Uterus (tissue), 4 donors: ENCODE measurements around the gene GIT2. TPM values are rescaled to one million over a fixed set of nuclear protein-coding genes. Genes with fewer than 3 reads are reported as not detected.

Experiments used
- DNase-seq, 2 donors: peaks; one replicate each; pipeline ENCODE4 v3.0.0-alpha.2; 2019 to 2020
- H3K27ac ChIP-seq, 2 donors: fragments of 200-600 bp; sonication (generic); 1 replicate in 1 of 2; 2 replicates in 1 of 2; pipeline ENCODE4 v1.5.1; 2016 to 2018
- H3K27me3 ChIP-seq, 2 donors: fragments of 200-600 bp; sonication (generic); one replicate each; pipeline ENCODE4 v1.5.1; 2018 to 2019; ENCODE audit warnings: control low read depth in 1 of 2
- H3K36me3 ChIP-seq, 2 donors: fragments of 200-600 bp; sonication (generic); one replicate each; pipeline ENCODE4 v1.5.1; 2019; ENCODE audit warnings: control low read depth in 1 of 2
- H3K4me1 ChIP-seq, 2 donors: fragments of 200-600 bp; sonication (generic); one replicate each; pipeline ENCODE4 v1.5.1; 2018 to 2019; ENCODE audit warnings: control low read depth in 1 of 2
- H3K4me3 ChIP-seq, 2 donors: fragments of 200-600 bp; sonication (generic); 1 replicate in 1 of 2; 2 replicates in 1 of 2; pipeline ENCODE4 v1.5.1; 2018 to 2019; ENCODE audit warnings: mild to moderate bottlenecking in 1 of 2
- H3K9me3 ChIP-seq, 2 donors: fragments of 200-600 bp; sonication (generic); one replicate each; pipeline ENCODE4 v1.5.1; 2019; ENCODE audit warnings: control low read depth in 1 of 2
- POLR2A ChIP-seq, 2 donors: fragments of 450-650 bp; IDR thresholded peaks; one replicate each; pipeline ENCODE4 v1.6.1; 2016; ENCODE audit warnings: antibody characterized with exemption in 2 of 2, mild to moderate bottlenecking in 1 of 2, moderate library complexity in 1 of 2
- intact Hi-C: fragments of 100-400 bp; cut with DNase I; formaldehyde crosslinking; loops from one replicate; pipeline ENCODE4 v1.15.1; 2023; ENCODE audit warnings: low total_unique reads
- total RNA-seq, 4 donors: library from RNA; depleted of rRNA in 3 of 4; stranded (reverse); fragments of >200 nt in 3 of 4; gene quantifications; one replicate each; pipeline versions ENCODE4 v1.1.0 to v1.2.4, GENCODE V29; 2014 to 2023
- TF ChIP-seq, protein P1 (sequence below), 4 experiments: fragments of 200-600 bp in 2 of 4; fragments of 450-650 bp in 2 of 4; sonication (generic) in 2 of 4; IDR thresholded peaks; one replicate each; pipeline ENCODE4 v1.5.1; 2016 to 2019; ENCODE audit warnings: antibody characterized with exemption in 4 of 4, mild to moderate bottlenecking in 2 of 4, moderate library complexity in 1 of 4
- donor health status: DM: yes; HTN: yes; CAD: no.

The GIT2 gene
- total RNA-seq, 4 donors from 2014 or later = 30.3 to 55.7 (median 47.0) TPM

- Histone ChIP-seq H3K27me3 (no peaks in the 10 kb centered on the region), H3K27ac (no peak overlapping the region), H3K36me3 (no peaks in the 10 kb centered on the region), H3K4me1 (no peaks in the 10 kb centered on the region), H3K4me3 (no peak overlapping the region), H3K9me3 (no peaks in the 10 kb centered on the region)
- TF ChIP-seq, protein P1, sequence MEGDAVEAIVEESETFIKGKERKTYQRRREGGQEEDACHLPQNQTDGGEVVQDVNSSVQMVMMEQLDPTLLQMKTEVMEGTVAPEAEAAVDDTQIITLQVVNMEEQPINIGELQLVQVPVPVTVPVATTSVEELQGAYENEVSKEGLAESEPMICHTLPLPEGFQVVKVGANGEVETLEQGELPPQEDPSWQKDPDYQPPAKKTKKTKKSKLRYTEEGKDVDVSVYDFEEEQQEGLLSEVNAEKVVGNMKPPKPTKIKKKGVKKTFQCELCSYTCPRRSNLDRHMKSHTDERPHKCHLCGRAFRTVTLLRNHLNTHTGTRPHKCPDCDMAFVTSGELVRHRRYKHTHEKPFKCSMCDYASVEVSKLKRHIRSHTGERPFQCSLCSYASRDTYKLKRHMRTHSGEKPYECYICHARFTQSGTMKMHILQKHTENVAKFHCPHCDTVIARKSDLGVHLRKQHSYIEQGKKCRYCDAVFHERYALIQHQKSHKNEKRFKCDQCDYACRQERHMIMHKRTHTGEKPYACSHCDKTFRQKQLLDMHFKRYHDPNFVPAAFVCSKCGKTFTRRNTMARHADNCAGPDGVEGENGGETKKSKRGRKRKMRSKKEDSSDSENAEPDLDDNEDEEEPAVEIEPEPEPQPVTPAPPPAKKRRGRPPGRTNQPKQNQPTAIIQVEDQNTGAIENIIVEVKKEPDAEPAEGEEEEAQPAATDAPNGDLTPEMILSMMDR (IDR thresholded peaks at IDR 0.05) = no peak
- TF ChIP-seq POLR2A (IDR thresholded peaks at IDR 0.05) = no peak
- DNase-seq = no peak
- intact Hi-C loops = no loop called here
These were observed 39.5 kb upstream of the GIT2 start for GRCh38 chr12:110035534-110036104.

DNA sequence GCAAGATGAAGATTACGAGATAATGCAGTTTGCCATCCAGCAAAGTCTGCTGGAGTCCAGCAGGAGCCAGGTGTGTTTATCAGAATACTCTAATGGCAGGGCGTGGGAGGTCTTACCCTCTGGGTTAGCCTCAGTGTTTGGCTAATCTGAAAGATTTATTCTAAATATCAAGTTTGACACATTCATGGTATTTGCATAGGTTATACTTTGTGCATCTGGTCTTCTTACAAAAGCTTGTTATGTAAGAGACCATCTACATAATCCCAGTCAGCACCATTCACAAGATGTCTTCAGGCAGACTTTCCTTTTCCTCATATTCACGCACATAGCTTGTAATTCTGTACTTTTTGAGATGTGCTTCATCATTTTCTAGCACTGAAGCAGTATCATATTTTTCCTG, 37.7 kb upstream of the GIT2 start:
- TF ChIP-seq, protein P1 (IDR thresholded peaks at IDR 0.05) = no peak
- TF ChIP-seq POLR2A (IDR thresholded peaks at IDR 0.05) = no peak
- Histone ChIP-seq H3K36me3 (no peaks in the 10 kb centered on the region), H3K4me1 (no peaks in the 10 kb centered on the region)

GRCh38 chr12:110029290-110029815, 33.2 kb upstream of the GIT2 start:
- no peak for TF ChIP-seq POLR2A (IDR thresholded peaks at IDR 0.05)
- TF ChIP-seq, protein P1 (IDR thresholded peaks at IDR 0.05) = no peak
- intact Hi-C loops = no loop called here
- Histone ChIP-seq H3K36me3 (no peaks in the 10 kb centered on the region), H3K9me3 (no peaks in the 10 kb centered on the region), H3K4me3 (no peak overlapping the region), H3K27me3 (no peaks in the 10 kb centered on the region), H3K4me1 (no peaks in the 10 kb centered on the region), H3K27ac (no peak overlapping the region)
- DNase-seq = no peak

More for the DNA sequence above, 37.7 kb upstream of the GIT2 start:
- H3K4me3 ChIP-seq = no peak overlapping the region
- no peak for DNase-seq
- no peaks in the 10 kb centered on the region for H3K27me3 ChIP-seq
- intact Hi-C loops = no loop called here
- H3K9me3 ChIP-seq = no peaks in the 10 kb centered on the region
- H3K27ac ChIP-seq = no peak overlapping the region

GRCh38 chr12:110028323-110028722, 32.2 kb upstream of the GIT2 start:
- no peaks in the 10 kb centered on the region for H3K27me3 ChIP-seq
- no peak for DNase-seq
- H3K4me1 ChIP-seq = no peaks in the 10 kb centered on the region
- no peaks in the 10 kb centered on the region for H3K9me3 ChIP-seq
- H3K4me3 ChIP-seq = no peak overlapping the region
- H3K36me3 ChIP-seq = no peaks in the 10 kb centered on the region
- intact Hi-C loops = no loop called here
- no peak overlapping the region for H3K27ac ChIP-seq
- TF ChIP-seq POLR2A (IDR thresholded peaks at IDR 0.05) = no peak
- TF ChIP-seq, protein P1 (IDR thresholded peaks at IDR 0.05) = no peak

DNA sequence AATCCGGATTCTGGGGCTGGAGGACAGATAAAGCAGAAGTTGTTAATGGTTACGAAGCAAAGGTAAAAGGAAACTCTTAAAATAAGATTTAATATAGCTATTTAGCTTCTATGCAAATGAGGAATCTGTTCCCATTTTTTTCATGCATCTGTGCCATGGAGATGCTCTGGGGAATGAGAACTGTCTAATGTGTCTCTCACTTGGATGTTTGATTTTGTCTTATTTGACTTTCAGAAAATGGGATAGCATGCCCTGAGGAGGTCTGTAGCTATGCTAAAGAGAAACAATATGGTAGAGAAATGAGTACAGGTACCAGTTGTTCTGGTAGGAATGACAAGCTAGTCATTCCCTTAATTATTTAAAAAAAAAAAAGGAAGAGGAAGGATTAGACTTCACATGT, 27.9 kb upstream of the GIT2 start:
- TF ChIP-seq, protein P1 (IDR thresholded peaks at IDR 0.05) = no peak
- no peak for TF ChIP-seq POLR2A (IDR thresholded peaks at IDR 0.05)
- no peaks in the 10 kb centered on the region for H3K27me3 ChIP-seq
- no peak overlapping the region for H3K4me3 ChIP-seq
- H3K9me3 ChIP-seq = no peaks in the 10 kb centered on the region
- no peak overlapping the region for H3K27ac ChIP-seq
- no peak for DNase-seq
- no peaks in the 10 kb centered on the region for H3K4me1 ChIP-seq
- H3K36me3 ChIP-seq = no peaks in the 10 kb centered on the region
- intact Hi-C loops = no loop called here
